Fibroblast of skin of back (primary cell): Measurements from ENCODE around the gene RSRC2.
A peak's percentile ranks its signal among the peaks of the same experiment; 100 is the strongest.
"Not testable (repeated sequence)": the region's sequence is repeated elsewhere in the genome, so short reads cannot be mapped to it uniquely, and the experiment has no call there.

ENCODE experiments used
- DNase-seq: peaks from one replicate; pipeline ENCODE4 v3.0.0-alpha.2; 2013

Gene RSRC2

GRCh38 chr12:122484385-122484784, 42.4 kb downstream of the RSRC2 start:
- not testable (repeated sequence) for DNase-seq

- DNase-seq, result no peak
Measured at GRCh38 chr12:122483969-122484368, 42.8 kb downstream of the RSRC2 start.

GRCh38 chr12:122481861-122482260, 44.9 kb downstream of the RSRC2 start:
- DNase-seq, result peak; percentile 46

- no peak for DNase-seq
Measured at GRCh38 chr12:122480753-122481152, 46.0 kb downstream of the RSRC2 start.

GRCh38 chr12:122474324-122474716, 52.4 kb downstream of the RSRC2 start:
- DNase-seq, result no peak

GRCh38 chr12:122473543-122474323, 53.0 kb downstream of the RSRC2 start:
- no peak for DNase-seq

GRCh38 chr12:122471324-122472226, 55.2 kb downstream of the RSRC2 start:
- peak; percentile 79 for DNase-seq

- DNase-seq, result not testable (repeated sequence)
Measured at GRCh38 chr12:122470576-122470975, 56.2 kb downstream of the RSRC2 start.

- DNase-seq, result not testable (repeated sequence)
Measured at GRCh38 chr12:122469856-122470255, 56.9 kb downstream of the RSRC2 start.

- DNase-seq, result no peak
Measured at GRCh38 chr12:122467983-122468382, 58.8 kb downstream of the RSRC2 start.

GRCh38 chr12:122464317-122465042, 62.3 kb downstream of the RSRC2 start:
- peak; percentile 92 for DNase-seq

- DNase-seq, result no peak
Measured at GRCh38 chr12:122460641-122461040, 66.1 kb downstream of the RSRC2 start.

GRCh38 chr12:122460061-122460460, 66.7 kb downstream of the RSRC2 start:
- no peak for DNase-seq

GRCh38 chr12:122459211-122459610, 67.5 kb downstream of the RSRC2 start:
- DNase-seq, result no peak

GRCh38 chr12:122458105-122459035, 68.4 kb downstream of the RSRC2 start:
- DNase-seq, result no peak

GRCh38 chr12:122457627-122458026, 69.1 kb downstream of the RSRC2 start:
- no peak for DNase-seq

- no peak for DNase-seq
Measured at GRCh38 chr12:122454739-122455138, 72.0 kb downstream of the RSRC2 start.

GRCh38 chr12:122454250-122454721, 72.5 kb downstream of the RSRC2 start:
- no peak for DNase-seq
